SU-DHL-6 (cell line): ENCODE results near the gene NPAS2.

ENCODE experiments used
- EZH2phosphoT487 ChIP-seq: fragments of 200-600 bp; sonication (generic), shearing (Covaris generic); conservative IDR thresholded peaks from 2 replicates; pipeline ENCODE4 v1.6.1; 2018; ENCODE audit warnings: mild to moderate bottlenecking, antibody characterized with exemption, low read length, moderate library complexity, mixed read lengths
- TF ChIP-seq, protein P1 (sequence below): fragments of 200-600 bp; sonication (generic); IDR thresholded peaks from one replicate; pipeline ENCODE4 v1.5.1; 2017; ENCODE audit warnings: antibody characterized with exemption, mild to moderate bottlenecking, low read length, moderate library complexity; ENCODE audit not compliant: insufficient read depth, poor library complexity, severe bottlenecking

GRCh38 chr2:100945930-100946607, 126.1 kb downstream of the NPAS2 start:
- TF ChIP-seq, protein P1, sequence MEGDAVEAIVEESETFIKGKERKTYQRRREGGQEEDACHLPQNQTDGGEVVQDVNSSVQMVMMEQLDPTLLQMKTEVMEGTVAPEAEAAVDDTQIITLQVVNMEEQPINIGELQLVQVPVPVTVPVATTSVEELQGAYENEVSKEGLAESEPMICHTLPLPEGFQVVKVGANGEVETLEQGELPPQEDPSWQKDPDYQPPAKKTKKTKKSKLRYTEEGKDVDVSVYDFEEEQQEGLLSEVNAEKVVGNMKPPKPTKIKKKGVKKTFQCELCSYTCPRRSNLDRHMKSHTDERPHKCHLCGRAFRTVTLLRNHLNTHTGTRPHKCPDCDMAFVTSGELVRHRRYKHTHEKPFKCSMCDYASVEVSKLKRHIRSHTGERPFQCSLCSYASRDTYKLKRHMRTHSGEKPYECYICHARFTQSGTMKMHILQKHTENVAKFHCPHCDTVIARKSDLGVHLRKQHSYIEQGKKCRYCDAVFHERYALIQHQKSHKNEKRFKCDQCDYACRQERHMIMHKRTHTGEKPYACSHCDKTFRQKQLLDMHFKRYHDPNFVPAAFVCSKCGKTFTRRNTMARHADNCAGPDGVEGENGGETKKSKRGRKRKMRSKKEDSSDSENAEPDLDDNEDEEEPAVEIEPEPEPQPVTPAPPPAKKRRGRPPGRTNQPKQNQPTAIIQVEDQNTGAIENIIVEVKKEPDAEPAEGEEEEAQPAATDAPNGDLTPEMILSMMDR: no peak
- no peak for TF ChIP-seq EZH2phosphoT487
